GM12801 (cell line): Measurements from ENCODE around the gene OGDHL.

ENCODE experiments used
- TF ChIP-seq, protein P1 (sequence below): IDR thresholded peaks from one replicate; pipeline ENCODE4 v1.5.1; 2011; ENCODE audit warnings: control low read depth; ENCODE audit not compliant: insufficient read length; ENCODE audit errors: extremely low read depth

The OGDHL gene

DNA sequence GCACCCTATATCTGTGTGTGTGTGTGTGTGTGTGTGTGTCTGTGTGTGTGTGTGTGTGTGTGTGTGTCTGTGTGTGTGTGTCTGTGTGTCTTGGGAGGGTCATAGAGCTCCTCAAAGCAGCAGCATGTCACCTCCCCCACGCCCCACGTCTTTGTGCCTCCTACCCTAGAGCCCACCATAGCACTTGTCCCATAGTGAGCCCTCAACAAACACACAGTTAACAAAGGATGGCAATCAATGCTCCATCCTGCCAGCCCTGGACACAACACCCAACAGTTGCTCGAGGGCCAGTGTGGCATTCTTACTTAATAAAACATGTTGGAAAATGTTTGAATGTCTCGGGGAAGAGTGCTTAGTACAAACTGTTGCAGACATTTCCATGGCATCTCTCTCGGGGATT is 52.2 kb downstream of the OGDHL start:
- TF ChIP-seq, protein P1, sequence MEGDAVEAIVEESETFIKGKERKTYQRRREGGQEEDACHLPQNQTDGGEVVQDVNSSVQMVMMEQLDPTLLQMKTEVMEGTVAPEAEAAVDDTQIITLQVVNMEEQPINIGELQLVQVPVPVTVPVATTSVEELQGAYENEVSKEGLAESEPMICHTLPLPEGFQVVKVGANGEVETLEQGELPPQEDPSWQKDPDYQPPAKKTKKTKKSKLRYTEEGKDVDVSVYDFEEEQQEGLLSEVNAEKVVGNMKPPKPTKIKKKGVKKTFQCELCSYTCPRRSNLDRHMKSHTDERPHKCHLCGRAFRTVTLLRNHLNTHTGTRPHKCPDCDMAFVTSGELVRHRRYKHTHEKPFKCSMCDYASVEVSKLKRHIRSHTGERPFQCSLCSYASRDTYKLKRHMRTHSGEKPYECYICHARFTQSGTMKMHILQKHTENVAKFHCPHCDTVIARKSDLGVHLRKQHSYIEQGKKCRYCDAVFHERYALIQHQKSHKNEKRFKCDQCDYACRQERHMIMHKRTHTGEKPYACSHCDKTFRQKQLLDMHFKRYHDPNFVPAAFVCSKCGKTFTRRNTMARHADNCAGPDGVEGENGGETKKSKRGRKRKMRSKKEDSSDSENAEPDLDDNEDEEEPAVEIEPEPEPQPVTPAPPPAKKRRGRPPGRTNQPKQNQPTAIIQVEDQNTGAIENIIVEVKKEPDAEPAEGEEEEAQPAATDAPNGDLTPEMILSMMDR, result no peak

DNA sequence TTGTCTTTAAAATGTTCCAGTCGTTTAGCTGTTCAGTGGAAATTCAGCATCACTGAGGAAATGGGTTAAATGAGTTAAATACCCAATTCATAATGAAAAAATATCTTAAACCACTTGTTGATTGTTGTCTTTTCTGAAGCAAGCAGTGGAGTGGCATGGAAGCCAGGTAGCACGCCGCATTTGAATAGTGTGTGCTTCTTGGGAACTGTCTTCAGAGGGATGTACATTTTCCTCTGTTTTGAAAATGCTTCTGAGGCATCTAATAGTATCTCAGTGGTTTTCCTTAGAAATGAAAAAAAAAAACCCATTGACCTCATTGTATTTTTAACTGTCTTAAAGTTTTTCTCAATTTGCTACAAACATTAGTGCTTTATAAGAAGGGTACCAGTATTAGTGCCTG is 54.5 kb downstream of the OGDHL start:
- TF ChIP-seq, protein P1, result no peak

DNA sequence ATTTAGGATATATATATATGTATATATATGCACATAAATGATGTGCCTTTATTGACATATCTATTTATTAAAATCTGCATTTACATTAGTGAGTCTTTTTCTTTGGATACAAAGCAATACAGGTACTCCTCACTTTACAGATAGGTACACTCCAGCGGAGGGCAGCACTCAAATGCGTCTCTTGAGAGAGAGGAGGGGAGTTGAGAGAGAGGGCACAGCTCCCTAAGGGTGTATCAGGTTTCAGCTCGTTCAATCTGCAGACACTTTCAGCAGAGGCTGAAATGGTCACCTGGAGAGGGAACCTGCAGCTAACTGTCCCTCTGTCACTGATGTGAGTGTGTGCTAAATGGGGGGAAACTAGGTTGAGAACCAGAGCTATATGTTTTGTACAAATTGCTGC is 61.1 kb downstream of the OGDHL start:
- TF ChIP-seq, protein P1, result no peak

DNA sequence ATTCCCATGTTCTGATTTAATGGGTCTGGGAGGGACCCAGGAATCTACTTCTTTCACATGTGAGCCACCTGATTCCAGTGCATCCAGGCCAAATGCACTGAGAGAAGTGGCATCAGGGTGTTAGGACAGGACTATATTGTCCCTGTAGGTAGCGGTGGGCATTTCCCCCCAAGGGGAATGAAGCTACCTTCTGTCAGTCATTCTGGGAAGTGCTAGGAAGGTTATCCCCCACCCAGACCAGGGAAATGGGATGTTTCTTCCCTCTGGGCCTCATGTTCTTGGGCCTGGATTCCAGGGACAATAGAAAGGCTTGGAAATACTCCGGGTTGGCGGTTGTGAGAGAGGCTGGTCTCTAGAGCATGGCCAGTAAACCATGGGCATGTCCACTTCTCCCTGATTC is 61.9 kb downstream of the OGDHL start:
- TF ChIP-seq, protein P1, result no peak

DNA sequence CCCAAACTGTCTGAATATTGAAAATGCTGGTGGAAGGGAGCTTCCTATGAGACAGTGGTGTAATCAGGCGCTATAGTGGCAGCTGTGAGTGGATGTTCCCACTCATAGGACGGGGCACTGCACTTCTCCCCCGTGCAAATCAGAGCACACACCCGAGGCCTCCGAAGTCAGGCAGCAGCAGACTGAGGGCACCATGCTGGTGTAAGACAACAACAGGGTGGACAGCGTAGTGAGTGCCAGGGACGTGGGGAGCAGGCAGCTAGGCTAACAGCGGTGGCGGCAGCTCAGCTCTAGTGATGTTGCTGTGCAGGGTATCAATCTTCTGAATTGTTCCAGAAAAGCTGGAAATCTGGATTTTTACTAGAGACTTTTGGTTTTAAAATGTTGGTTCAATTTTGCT is 63.4 kb downstream of the OGDHL start:
- TF ChIP-seq, protein P1, result no peak

DNA sequence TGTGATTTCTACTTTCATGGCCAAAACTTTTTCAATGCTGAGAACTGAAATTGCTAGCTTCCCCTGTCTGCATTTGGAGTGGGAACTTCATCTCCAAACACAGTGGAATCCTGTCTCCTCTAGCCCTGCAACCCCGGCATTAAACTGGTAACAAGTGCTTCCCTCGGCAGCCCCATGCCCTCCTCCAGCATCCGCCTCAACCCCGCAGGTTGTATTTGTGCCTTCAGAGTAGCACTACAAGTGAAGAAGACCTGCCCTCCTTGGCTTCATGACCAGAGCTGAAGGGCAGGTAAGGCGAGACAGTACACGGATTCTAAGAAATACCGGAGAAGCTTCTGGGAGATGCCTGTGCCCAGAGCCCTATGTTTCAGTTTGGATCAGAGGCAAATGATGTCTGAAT is 65.8 kb downstream of the OGDHL start:
- TF ChIP-seq, protein P1, result no peak

DNA sequence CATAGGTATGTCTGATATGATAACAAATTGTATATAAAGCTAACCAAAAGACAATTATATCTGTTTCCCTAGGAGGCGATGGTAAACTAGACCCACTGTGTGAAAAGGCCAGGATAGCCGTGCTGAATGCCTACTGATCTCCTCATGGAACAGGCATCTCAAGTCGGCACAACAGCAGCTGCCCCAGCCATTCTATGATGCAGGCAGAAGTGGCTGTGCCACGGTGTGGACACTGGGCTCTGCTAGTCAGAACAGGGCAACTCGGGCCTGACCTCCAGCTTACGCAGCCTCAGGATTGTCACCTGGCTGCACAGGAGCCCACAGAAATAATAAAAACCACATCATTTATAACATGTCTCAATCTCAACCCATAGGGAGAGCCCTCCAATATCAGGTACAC is 67.7 kb downstream of the OGDHL start:
- TF ChIP-seq, protein P1, result no peak

DNA sequence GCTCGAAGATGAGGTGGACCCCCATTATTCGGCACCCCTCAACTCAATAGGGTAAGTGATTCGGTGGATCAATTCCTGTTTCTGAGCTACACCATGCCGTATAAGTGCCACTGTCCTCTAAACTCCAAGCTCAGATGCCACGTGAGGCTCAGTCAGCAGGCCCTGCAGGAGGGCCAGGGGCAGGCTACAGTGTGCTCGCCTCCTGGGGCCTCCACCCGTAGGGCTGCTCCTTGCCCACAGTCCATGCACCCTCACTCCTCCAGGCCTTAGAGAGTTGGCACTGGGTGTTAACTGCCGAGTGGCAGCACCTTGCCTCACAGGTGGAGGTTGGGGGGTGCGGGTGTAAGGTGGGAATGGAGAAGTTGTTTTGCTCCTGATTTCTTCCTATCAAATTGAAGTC is 70.5 kb downstream of the OGDHL start:
- TF ChIP-seq, protein P1, result no peak
